NOMO-1 treated with dmso at 0.1 percent for 144 hours (cell line): ENCODE results near the gene BSN.

Experiments used
- DNase-seq: peaks from one replicate; lab custom pipeline; 2025; ENCODE audit not compliant: unreplicated experiment; lab: John Stamatoyannopoulos, UW

BSN gene

DNA sequence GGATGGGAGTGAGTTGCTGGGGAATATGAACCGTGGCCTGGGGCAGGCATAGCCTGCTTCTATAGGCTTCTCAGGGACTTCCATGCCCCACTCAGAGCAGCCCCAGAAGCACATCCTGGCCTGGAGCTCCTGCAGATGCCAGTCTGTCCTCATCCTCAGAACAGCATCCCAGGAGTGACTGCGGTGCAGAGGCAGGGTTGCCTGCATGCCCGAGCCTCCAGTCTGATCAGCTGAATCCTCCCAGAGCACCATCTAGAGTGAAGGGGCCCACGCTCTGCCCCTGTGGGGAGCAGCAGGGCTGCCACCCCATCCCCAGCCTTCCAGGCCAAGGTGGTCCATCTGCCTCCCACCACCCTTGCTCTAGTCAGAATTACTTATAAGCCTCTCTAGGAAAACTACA, 75.2 kb downstream of the BSN start:
- no peak for DNase-seq

GRCh38 chr3:49629866-49630265, 75.6 kb downstream of the BSN start:
- DNase-seq: no peak

DNA sequence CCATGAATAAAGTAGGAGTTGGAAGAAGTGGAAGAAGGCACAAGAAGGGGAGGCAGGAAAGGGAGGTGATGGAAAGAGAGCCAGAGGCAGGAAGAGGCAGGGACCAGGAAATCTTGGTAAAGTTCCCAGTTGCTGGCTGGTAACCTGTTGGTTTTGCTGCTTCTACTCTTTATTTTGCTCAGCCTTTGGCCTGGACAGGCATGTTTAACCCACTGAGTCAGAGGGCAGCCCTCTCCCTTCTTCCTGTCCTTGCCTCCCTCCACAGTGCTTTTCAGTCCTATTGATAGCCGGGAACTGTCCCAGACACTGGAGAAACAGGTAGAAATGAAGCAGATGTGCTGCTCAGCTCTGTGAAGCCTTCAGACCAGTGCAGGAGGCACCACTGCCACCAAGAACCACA, 76.5 kb downstream of the BSN start:
- DNase-seq: no peak

GRCh38 chr3:49634736-49635135, 80.5 kb downstream of the BSN start:
- DNase-seq: no peak

DNA sequence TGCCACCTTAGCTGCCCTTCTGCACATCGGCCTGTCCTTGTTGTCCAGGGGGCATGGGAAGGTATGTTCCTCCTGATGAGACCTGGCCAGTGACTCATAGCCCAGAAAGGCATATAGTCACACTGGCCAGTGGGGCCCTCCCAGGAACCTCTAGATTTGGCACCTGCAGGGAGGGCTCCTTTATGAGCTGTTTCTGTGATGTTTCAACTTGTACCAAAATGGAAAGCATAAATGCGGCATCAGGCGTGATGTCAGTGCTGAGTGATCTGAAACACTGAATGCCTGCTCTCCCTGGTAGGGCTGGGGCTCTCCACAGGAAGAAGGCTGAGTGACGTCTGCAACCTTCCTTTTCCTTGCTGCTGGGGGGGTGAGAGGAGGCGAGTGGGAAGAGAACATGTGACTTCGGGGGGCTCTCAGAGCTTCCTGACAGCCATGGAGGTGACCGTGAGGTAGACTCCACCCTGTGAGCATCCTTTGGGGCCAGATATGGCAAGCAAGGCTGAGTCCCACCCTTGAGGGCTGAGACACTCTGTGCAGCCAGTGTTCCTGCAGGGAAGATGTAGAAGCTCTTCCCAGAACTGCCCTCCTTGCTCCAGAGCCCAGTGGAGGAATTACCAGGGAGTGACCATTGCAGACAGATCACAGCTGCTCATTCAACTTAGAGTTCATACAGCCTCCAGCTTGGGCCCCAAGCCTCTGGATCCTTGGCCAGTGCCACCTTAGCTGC, 82.8 kb downstream of the BSN start:
- DNase-seq: no peak

GRCh38 chr3:49638445-49638844, 84.2 kb downstream of the BSN start:
- peak; percentile 14 for DNase-seq

DNA sequence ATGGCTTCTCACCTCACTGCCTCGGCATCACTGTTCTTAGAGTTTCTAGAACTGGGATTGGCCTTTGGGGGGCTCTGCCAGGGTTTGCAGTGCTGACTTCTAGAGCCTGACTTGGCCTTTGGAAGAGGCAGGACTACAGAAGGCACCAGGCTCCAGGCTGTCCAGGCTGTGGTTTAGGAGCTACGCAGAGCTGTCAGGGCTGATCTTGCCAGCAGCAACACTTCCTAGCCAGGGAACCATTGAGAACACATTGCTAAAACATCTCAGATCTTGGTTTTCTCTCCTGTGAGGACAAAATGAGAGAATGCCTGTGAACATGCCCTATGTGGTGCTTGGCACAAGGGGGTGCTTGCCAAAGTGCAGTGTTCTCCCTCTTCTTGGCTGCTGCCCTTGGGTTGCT, 85.3 kb downstream of the BSN start:
- no peak for DNase-seq

DNA sequence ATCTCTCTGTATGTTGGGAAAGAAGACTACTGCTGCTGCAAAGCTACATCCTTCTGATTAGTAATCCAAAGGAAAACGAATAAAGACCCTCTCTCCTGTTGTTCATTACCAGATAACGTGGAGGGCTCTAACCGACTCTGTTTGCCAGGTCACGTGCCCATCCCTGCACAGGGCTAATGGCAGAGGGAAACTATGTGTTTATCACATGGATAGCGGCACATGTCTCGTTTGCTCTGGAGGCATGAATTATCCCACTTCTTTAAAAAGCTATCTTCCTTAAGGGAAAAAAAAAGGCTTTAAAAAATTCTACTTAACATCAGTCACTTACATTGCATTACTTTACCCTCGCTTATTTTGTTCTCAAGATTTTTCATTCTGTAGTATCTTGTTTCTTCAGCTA, 87.0 kb downstream of the BSN start:
- DNase-seq: no peak

DNA sequence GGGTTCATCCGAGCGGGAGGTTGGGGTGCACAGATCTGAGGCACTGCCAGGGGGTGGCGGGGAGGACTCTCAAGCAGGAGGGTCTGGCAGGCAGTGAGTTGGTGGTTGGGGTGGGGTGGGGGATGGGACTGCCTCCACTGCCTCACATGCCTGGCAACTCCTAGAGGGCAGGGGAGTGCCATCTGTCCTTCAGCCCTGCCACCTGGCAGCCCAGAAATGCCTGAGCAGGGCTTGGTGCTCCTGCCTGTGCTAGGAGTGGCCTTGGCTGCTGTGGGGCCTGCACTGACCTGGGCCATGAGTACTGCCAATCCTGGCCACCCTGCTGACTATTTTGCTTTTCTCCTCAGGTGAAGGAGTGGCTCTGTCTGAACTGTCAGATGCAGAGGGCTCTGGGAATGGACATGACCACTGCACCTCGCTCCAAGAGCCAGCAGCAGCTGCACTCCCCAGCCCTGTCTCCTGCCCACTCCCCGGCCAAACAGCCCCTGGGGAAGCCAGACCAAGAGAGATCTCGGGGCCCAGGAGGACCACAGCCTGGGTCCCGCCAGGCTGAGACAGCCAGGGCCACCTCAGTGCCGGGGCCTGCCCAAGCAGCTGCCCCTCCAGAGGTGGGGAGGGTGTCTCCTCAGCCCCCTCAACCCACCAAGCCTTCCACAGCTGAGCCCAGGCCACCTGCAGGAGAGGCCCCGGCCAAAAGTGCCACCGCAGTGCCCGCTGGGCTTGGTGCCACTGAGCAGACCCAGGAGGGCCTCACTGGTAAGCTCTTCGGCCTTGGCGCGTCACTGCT, 87.8 kb downstream of the BSN start:
- DNase-seq: no peak

DNA sequence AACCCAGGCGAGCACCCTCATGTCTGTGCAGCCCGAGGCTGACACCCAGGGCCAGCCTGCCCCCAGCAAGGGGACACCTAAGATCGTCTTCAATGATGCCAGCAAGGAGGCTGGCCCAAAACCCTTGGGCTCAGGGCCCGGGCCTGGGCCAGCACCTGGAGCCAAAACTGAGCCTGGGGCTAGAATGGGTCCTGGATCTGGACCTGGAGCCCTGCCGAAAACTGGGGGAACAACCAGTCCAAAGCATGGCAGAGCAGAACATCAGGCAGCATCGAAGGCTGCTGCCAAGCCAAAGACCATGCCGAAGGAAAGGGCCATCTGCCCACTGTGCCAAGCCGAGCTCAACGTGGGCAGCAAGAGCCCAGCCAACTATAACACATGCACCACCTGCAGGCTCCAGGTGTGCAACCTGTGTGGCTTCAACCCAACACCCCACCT, 88.5 kb downstream of the BSN start:
- no peak for DNase-seq

GRCh38 chr3:49644684-49645083, 90.4 kb downstream of the BSN start:
- no peak for DNase-seq

GRCh38 chr3:49646236-49646635, 92.0 kb downstream of the BSN start:
- no peak for DNase-seq

DNA sequence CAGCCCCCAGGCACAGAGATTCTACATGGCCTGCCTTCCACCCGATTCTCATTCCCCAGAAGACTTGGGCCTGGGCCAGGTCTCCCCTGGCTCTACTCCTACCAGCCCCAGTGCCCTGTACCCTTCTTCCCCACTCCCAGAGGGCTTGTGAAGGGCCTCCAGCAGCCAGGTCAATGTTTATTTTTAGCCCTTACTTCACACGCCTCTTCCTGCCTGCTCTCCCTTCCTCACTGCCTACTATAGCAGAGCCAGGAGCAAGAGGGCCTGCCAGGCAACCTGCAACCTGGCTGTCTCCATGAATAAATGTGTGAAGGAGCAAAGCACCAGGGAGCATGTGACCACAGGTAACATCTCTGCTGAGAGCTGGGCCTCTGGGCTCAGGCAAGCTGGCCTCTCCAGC, 93.5 kb downstream of the BSN start:
- DNase-seq: no peak

GRCh38 chr3:49648354-49649019, 94.2 kb downstream of the BSN start:
- DNase-seq: no peak

GRCh38 chr3:49649576-49649975, 95.3 kb downstream of the BSN start:
- no peak for DNase-seq

DNA sequence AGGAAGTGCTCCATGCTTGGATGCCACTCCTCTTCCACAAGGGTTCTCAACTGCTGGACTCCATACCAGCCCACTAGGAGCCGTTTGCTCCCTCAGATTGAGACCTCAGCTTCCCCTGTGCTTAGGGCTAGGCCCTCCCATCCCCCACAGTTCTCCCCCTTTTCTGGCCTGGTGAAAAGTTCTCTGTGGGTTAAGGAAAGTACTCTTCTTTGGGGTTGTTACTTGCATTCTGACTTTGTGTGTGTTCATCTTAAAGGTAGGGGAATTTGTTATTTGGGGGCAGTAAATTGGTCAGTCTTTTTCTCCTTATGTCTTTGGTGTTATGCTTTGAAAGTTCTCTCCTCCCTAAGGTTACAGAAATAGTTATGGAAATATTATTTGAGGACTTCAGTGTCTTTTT, 95.9 kb downstream of the BSN start:
- DNase-seq: no peak

- no peak for DNase-seq
Measured at GRCh38 chr3:49650637-49651036, 96.4 kb downstream of the BSN start.

DNA sequence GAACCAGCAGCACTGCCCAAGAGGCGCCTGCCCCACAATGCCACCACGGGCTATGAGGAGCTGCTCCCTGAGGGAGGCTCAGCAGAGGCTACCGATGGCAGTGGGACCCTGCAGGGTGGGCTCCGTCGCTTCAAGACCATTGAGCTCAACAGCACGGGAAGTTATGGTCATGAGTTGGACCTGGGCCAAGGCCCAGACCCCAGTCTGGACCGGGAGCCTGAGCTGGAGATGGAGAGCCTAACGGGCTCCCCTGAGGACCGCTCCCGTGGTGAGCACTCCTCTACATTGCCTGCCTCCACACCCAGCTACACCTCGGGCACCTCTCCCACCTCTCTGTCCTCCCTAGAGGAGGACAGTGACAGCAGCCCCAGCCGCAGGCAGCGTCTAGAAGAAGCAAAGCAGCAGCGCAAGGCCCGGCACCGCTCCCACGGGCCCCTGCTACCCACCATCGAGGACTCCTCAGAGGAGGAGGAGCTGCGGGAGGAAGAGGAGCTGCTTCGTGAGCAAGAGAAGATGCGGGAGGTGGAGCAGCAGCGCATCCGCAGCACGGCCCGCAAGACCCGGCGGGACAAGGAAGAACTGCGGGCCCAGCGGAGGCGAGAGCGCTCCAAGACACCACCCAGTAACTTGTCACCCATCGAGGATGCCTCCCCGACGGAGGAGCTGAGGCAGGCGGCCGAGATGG, 98.1 kb downstream of the BSN start:
- DNase-seq: no peak

DNA sequence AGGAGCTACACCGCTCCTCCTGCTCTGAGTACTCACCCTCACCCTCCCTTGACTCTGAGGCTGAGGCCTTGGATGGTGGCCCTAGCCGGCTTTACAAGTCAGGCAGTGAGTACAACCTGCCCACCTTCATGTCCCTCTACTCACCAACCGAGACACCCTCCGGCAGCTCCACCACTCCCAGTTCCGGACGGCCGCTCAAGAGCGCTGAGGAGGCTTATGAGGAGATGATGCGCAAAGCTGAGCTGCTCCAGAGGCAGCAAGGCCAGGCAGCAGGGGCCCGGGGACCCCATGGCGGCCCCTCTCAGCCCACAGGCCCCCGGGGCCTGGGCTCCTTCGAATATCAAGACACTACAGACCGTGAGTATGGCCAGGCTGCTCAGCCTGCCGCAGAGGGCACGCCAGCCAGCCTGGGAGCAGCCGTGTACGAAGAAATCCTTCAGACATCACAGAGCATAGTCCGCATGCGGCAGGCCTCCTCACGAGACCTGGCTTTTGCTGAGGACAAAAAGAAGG, 98.7 kb downstream of the BSN start:
- DNase-seq: no peak

- DNase-seq: no peak
Measured at GRCh38 chr3:49653621-49654020, 99.3 kb downstream of the BSN start.

DNA sequence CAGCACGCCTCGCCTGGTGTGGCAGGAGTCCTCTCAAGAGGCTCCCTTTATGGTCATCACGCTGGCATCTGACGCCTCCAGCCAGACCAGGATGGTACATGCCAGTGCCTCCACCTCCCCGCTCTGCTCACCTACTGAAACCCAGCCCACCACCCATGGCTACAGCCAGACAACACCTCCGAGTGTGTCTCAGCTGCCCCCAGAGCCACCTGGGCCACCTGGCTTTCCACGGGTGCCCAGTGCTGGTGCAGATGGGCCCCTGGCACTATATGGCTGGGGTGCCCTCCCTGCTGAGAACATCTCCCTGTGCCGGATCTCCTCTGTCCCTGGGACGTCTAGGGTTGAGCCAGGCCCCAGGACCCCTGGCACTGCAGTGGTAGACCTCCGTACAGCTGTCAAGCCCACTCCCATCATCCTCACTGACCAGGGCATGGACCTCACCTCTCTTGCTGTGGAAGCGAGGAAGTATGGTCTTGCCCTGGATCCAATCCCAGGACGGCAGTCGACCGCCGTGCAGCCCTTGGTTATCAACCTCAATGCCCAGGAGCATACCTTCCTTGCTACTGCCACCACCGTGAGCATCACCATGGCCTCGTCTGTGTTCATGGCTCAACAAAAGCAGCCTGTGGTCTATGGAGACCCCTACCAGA, 100.0 kb downstream of the BSN start:
- no peak for DNase-seq
